Activated T-cell treated with anti-CD3 and anti-CD28 coated beads for 4 hours (primary cell): Measurements from ENCODE around the gene DCAF10.
A peak's percentile ranks its signal among the peaks of the same experiment; 100 is the strongest.
"Not testable (repeated sequence)": the region's sequence is repeated elsewhere in the genome, so short reads cannot be mapped to it uniquely, and the experiment has no call there.

Source experiments
- DNase-seq: peaks from one replicate; pipeline ENCODE4 v3.0.0-alpha.2; 2020

The DCAF10 gene, protein sequence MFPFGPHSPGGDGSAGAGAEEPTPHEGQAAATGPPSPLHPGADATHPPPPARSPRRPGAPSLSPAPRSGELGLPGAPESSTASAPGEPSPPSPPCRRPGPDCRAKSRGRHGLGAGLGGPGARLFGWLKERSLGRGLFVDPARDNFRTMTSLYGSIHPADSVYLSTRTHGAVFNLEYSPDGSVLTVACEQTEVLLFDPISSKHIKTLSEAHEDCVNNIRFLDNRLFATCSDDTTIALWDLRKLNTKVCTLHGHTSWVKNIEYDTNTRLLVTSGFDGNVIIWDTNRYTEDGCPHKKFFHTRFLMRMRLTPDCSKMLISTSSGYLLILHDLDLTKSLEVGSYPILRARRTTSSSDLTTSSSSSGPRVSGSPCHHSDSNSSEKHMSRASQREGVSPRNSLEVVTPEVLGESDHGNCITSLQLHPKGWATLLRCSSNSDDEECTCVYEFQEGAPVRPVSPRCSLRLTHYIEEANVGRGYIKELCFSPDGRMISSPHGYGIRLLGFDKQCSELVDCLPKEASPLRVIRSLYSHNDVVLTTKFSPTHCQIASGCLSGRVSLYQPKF

DNA sequence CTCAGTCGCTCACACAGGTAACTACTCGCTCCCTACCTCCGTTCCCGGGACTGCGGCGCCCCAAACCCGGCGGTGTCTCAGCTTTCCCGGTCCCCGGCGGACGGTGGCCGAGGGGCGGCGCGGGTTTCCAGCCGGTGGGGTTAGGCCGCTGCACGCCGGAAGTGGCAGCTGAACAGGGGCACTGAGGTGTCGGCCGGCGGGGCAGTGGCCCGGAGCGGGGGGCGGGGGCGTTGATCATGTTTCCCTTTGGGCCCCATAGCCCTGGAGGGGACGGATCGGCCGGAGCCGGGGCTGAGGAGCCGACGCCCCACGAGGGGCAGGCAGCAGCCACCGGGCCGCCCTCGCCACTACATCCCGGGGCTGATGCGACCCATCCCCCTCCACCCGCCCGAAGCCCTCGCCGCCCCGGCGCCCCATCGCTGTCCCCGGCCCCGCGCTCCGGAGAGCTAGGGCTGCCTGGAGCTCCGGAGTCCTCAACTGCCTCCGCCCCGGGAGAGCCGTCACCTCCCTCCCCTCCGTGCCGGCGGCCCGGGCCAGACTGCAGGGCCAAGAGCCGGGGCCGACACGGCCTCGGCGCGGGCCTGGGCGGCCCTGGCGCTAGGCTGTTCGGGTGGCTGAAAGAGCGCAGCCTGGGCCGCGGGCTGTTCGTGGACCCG lies at the start of gene DCAF10:
Gene DCAF10, plus strand, starts transcription at position 167 of the 656 bp plus-strand sequence. Its CDS starts 70 bp downstream, at position 237.
- peak; percentile 84 for DNase-seq

DNA sequence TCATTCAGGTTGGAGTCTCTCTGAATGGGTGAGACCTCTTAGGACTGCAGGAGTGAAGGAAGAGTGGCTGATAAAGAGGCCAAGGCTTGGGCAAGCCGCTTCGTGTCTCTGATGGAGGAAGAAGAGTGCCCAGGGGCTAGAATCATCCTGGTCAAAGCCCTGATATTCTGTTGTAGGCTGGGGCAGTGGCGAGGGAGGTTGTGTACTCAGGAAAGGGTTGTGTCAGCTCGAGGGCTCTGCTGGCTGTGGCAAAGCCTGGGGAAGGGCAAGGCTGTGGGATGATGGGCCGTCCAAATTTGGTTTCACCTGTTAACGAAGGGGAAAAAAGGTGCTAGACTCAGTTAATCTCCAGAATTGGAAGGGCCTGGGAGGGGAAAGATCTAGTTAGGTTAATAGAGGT lies 49.4 kb upstream of the DCAF10 start:
- DNase-seq: no peak

DNA sequence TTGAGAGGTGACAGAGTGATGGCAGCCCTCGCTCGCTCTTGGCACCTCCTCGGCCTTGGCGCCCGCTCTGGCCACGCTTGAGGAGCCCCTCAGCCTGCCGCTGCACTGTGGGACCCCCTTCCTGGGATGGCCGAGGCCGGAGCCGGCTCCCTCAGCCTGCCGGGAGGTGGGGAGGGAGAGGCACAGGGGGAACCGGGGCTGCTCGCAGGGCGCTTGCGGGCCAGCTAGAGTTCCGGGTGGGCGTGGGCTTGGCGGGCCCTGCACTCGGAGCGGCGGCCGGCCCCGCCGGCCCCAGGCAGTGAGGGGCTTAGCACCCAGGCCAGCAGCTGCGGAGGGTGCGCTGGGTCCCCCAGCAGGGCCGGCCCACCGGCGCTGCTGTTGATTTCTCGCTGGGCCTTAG lies 48.9 kb upstream of the DCAF10 start:
- DNase-seq: not testable (repeated sequence)

DNA sequence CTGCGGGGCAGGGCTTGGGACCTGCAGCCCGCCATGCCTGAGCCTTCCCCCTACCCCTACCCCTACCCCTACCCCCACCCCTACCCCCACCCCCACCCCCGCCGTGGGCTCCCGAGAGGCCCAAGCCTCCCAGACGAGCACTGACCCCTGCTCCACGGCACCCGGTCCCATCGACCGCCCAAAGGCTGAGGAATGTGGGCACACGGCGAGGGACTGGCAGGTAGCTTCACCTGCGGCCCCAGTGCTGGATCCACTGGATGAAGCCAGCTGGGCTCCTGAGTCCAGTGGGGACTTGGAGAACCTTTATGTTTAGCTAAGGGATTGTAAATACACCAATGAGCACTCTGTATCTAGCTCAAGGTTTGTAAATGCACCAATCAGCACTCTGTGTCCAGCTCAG lies 48.5 kb upstream of the DCAF10 start:
- DNase-seq: not testable (repeated sequence)

DNA sequence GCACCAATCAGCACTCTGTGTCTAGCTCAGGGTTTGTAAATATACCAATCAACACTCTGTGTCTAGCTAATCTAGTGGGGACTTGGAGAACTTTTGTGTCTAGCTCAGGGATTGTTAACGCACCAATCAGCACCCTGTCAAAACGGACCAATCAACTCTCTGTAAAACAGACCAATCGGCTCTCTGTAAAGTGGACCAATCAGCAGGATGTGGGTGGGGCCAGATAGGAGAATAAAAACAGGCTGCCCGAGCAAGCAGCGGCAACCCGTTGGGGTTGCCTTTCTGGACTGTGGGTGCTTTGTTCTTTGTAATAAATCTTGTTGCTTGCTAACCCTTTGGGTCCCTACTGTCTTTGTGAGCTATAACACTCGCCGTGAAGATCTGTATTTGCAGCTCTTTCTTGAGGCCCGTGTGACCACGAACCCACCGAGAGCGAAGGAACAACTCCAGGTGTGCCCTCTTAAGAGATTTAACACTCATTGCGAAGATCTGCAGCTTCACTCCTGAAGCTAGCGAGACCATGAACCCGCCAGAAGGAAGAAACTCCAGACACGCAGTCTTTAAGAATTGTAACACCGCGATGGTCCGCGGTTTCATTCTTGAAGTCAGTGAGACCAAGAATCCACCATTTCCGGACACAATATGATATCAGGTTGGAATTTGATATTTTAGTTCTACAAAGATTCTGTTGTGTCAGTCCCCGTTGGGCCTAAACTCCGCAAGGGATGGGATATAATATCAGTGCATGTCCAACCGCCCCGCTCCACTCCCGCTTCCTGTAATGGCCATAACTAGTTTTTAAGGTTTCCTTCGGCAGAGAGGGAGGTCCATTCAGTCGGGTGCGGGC lies 47.7 kb upstream of the DCAF10 start:
- DNase-seq: no peak

DNA sequence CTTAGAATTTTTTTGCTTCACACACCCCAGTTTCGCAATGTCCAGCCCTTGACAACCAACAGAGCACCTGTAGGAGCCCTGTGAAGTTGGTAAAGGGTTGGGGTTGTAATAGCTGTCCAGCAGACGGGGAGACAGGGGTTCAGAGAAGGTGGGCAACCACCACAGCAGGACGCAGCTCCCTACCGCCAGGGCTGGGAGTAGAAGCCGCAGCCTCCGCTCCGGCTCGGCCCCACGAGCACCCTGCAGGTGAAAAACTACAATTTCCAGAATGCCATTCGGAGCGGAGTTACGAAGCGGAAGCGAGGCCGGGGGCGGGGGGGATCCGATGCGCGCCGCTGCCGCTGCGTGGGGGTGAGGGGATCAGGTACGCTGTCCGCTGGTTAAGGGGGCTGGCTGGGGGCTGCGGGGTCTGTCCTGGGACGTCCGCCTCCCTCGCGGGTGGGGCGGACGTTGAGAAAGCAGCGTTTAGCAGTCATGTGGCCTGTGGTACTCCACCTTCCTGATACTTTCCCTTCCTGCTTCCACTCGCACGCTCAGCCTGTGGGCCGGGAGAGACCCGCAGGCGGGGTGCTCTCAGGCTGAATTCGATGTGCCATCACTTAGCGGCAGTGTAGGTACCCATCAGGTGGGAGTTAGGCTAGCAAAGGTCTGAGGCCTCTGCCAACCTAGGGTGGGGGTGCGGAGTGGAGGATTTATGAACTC lies 47.0 kb upstream of the DCAF10 start, which contains the start of gene TRMT10B:
Gene TRMT10B, plus strand, starts transcription at position 317 of the 702 bp plus-strand sequence. CDS start 8,127 bp downstream, outside the sequence.
- peak; percentile 71 for DNase-seq

DNA sequence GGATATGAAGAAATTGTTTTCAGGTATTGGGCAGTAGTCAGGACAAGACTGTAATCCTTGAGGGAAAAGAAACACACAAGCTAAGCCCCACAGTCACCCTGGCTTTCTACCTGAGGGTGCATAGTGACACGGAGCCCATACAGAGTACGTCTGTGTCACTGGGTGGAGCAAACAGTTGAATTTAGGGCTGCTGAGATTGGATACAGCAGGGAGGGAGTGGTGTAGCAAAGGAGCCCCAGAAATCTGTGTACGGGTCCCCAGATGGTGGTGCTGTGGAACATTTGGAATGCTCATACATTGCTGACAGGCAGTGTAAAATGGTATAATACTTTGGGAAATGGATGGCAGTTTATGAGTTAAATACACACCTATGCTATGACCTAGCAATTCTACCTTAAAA lies 41.9 kb upstream of the DCAF10 start:
- DNase-seq: no peak

DNA sequence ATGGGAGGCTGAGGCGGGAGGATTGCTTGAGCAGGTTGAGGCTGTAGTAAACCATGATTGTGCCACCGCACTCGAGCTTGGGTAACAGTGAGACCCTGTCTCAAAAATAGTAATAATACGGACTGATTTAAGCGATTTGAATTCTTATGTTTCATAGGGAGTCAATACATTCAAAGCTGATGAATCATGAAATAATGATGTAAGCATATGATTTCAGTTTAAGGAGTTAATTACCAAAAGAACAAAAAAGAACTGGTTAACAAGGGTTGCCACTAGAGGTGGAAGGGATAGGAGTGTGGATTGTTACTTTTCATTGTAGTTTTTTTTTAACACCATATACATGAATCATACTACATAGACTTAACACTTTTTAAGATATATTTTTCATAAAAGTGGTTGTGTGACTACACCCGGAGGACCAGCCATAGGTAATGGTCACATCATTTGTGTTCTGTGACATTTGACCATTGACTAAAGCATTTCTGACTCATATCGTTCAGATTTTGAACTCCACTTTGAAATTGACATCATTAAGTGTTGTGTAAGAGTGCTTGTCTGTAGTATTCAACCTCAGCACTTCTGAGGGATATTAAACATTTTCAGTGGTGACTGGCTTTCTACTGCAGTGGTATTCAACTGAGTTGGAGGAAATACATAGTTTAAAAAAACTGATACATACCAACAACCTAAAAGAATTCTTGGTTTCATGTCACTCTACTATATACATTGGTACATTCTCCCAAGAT lies 40.0 kb upstream of the DCAF10 start:
- no peak for DNase-seq

DNA sequence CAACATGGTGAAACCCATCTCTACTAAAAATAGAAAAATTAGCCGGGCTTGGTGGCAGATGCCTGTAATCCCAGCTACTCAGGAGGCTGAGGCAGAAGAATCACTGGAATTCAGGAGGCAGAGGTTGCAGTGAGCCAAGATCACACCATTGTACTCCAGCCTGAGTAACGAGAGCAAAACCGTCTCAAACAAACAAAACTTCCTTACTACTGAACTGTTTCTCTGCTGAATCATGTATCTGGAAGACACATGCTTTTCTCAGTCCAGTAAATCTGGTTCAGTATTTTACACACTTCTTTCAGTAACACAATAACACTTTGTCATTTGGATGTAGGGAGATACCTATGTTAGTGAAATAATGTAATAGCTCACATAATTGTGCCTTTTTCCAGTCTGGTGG lies 39.1 kb upstream of the DCAF10 start:
- DNase-seq: no peak

DNA sequence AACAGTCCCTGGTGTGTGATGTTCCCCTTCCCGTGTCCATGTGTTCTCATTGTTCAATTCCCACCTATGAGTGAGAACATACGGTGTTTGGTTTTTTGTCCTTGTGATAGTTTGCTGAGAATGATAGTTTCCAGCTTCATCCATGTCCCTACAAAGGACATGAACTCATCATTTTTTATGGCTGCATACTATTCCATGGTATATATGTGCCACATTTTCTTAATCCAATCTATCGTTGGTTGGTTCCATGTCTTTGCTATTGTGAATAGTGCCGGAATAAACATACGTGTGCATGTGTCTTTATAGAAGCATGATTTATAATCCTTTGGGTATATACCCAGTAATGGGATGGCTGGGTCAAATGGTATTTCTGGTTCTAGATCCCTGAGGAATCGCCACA lies 35.3 kb upstream of the DCAF10 start:
- DNase-seq: not testable (repeated sequence)

DNA sequence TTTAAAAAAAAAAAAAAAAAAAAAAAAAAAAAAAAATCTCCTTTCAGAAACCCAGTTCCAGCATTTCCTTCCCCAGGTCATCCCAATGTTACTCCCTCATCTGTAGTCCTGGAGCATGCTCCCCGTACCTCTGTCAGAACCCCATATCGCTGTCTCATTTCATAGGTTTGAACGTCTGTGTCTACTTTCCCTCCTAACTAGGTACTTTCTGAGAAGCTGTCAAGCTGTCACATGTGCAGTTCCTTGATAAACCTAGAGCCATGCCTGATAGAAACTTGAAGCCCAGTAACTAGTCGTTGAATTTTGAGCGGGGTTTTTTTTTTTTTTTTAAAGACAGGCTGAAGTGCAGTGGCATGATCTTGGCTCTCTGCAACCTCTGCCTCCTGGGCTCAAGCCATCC lies 31.3 kb upstream of the DCAF10 start:
- DNase-seq: no peak

DNA sequence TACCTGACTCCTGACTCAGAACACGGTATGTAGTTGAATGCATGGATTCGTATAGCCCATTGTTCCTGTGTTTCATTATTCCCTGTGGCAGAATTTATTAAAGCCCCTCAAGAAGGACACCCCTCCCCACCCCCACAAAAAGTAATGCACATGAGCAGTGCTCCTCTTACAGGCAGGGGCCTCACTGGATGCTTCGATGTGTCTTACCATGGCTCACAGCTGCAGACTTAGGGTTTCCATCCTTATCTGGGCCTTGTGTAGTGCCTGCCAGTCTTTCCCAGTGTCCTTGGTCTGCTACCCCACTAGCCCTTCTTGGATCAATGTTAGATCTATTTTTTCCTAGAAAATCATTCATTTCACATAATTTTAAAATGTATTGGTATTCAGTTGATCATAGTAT lies 30.6 kb upstream of the DCAF10 start:
- no peak for DNase-seq

DNA sequence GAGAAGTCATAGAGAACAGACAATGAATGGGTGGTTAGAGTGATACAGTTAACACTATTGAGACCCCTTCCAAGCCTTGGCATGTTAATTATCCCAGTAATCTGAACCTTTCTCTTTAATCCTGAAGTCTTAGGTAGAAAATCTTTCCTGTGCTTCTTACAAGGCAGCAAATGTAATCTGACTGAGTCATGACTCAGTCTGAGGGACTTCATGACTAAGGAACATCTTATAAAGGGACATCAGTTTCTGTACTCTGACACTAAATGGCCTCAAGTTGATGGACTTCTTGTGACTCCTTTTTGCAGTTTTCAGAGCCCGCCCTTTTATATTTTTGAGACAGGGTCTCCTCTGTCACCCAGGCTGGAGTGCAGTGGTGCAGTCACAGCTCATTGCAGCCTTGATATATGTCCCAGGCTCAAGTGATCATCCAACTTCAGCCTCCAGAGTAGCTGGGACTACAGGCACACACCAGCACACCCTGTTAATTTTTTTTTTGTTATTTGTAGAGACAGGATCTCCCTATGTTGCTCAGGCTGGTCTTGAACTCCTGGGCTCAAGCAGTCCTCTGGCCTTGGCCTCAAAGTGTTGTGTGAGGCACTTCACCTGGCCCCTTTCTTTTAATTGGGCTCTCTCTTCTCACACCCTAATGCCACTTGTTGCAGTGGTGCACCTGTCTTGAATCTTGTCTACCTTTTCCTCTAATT lies 25.2 kb upstream of the DCAF10 start:
- no peak for DNase-seq

DNA sequence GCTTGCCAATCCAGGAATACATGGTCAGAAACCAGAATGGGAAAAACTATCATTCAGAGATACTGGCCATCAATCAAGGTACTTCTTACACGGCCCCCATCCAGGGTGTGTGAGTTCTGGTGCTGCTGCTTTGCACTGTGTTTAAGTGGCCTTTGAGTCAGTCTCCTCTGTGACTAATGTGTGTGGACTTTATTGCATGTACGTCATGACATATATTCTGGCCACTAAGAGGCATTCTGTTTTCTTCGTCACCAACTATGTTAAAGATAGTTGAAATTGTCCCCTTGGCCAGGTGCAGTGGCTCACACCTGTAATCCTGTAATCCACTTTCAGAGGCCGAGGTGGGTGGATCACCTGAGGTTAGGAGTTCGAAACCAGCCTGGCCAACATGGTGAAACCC lies 24.3 kb upstream of the DCAF10 start:
- DNase-seq: no peak

DNA sequence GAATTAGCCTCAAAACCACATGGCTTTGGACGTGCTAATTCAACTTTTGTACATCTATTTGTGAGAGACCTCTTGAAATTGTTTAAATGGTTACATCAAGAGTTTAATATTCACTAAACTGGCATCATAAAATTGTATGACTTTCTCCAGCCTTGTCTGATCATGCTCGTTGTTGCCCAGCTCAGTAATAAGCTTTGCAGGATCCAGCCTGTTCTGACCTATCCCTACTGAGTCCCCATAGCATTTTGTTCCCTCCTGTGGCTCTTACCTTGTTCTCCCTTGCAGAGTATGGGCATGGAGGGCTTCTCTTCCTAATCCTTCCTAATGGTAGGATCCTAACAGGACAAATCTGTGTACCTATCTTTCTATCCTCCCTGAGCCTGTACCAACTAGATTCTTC lies 22.1 kb upstream of the DCAF10 start:
- DNase-seq: no peak

DNA sequence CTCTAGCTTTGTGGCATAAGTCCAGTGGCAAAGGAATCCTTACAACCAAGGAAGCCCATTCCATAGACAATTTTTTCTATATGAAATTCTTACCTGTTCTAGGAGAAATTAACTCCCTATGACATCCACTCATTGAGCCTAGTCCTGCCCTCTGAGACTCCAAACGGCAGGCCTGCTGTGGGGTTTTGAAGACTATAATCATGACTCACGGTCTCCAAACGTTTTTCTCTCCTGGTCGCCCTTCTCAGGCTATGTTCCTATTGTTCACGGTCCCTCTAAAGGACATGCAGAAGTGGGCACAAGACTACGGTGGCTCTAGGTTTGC lies 16.3 kb upstream of the DCAF10 start:
- DNase-seq: no peak

DNA sequence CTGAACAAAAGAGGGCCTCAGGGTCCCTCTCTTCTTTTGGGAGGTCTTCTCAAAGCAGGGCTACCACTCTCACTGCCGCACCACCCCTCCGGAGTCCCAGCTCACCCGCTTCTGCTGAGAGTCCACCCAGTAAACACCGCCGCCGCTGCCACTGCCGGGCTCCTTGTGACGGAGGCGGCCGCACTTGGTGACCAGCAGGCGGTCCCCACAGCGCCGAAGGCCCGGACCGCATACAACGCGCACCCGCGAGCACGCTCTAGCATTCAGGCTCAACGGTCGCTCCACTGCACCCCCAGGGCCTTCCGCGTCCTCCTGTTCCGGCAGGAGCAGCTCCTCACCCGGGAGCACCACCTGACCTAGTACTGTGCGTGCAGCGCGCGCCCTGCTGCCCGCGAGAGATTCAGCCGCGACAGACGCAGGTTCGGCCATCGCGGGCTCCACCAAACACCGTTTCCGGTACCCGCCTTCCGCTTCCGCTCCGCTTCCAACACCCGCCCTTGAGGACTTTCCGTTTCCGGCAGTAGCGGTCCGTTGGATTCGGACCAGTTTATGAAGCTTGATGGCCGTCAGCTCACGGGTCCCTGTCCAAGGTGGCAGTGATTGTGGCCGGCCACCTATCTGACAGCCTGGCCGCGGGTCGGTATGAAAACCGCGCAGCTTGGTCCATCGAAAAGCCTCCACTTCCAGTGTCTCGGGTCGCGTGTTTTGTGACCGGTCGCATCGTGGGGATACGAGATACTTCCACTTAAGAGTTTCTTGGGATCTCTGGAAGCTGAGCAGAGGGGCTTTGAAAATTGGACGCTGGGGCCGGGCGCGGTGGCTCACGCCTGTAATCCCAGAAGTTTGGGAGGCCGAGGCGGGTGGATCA lies 15.7 kb upstream of the DCAF10 start, which contains the start of gene EXOSC3:
Gene EXOSC3, minus strand, starts transcription at position 449 of the 868 bp plus-strand sequence. Its CDS starts 20 bp downstream, at position 429.
- peak; percentile 73 for DNase-seq

DNA sequence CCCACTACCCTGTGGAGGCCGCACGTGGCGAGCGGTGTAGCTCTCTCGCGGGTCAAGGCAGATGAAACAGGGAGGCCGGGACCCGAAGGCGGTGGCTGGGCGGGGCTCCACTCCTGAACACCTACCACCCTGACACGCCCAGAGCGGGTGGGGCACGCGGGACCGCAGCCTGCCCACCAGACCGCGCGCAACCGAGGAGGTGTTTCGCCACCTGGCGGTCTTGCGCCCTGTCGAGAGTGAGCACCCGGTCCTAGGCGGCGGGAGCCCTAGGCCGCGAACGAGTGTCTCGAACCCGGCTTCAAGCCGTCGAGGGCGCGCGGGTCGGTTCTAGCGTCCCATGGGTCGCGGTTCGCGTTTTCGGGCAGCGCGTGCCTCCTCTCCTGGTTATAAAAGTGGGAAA lies 13.5 kb upstream of the DCAF10 start:
- DNase-seq: no peak

DNA sequence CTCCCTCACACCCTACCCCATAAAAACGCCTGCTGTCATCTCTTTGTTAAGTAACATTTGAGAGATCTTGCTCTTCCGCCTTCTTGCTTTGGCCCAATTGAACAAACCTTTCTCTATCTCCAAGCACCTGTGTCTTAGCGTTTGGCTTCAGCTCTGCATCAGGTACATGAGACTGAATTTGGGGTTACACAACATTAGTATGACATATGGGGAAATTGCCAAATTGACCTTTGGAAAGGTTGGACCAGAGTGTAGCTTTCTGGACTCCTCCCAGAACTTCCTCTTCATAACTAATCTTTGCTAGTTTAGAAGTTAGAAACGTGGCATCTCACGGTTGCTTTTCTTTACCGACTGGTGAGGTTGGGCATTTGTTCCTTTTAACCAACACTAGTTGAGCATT lies 12.3 kb upstream of the DCAF10 start:
- DNase-seq: no peak

DNA sequence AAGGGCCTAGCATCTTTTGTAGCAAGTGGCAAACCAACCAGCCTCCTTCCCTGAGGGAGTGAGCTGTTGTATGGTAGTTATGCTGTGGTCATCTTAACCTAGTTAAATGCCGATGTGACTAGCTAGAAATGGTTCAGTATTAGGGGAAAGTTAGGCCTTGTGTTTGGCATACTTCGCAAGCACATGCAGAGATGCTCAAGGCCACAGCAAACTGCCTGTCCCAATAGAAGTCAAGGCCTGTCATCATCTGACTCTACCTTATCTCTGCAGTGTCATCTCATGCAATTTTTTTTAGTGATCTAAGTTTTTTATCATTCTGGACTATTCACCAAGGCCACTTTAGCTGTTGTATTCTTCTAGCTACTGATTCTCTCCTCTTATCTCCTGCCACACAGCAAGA lies 10.5 kb upstream of the DCAF10 start:
- DNase-seq: no peak
